ENCODE results near the gene ACAD11. TPM values are rescaled to one million over a fixed set of nuclear protein-coding genes. Genes with fewer than 3 reads are reported as not detected.

ACAD11 gene
- total RNA-seq, 1 donor from 2014 or later: 26.5 TPM

GRCh38 chr3:132536442-132537153 lies 123.0 kb downstream of the ACAD11 start:
- no peaks in the 10 kb centered on the region for H3K27me3 ChIP-seq
- no peak overlapping the region for H3K27ac ChIP-seq
- intact Hi-C loops (cut with DNase I): loop anchor here (5.0 kb wide), 1 partner anchor 106 kb away; no protein-coding TSS in a partner anchor
- H3K9me3 ChIP-seq: no peaks in the 10 kb centered on the region
- DNase-seq (ENCODE audit: extremely low spot score in 2 of 2): no peak
- peaks cover 0 to 34% of the 10 kb centered on the region in 2 donors for H3K36me3 ChIP-seq
- H3K4me1 ChIP-seq: no peaks in the 10 kb centered on the region
- no peak for TF ChIP-seq POLR2AphosphoS5 (IDR thresholded peaks at IDR 0.05; ENCODE audit: insufficient read depth in 1 of 2, low read depth in 1 of 2)
- TF ChIP-seq POLR2A (IDR thresholded peaks at IDR 0.05): no peak
- TF ChIP-seq, protein P1, sequence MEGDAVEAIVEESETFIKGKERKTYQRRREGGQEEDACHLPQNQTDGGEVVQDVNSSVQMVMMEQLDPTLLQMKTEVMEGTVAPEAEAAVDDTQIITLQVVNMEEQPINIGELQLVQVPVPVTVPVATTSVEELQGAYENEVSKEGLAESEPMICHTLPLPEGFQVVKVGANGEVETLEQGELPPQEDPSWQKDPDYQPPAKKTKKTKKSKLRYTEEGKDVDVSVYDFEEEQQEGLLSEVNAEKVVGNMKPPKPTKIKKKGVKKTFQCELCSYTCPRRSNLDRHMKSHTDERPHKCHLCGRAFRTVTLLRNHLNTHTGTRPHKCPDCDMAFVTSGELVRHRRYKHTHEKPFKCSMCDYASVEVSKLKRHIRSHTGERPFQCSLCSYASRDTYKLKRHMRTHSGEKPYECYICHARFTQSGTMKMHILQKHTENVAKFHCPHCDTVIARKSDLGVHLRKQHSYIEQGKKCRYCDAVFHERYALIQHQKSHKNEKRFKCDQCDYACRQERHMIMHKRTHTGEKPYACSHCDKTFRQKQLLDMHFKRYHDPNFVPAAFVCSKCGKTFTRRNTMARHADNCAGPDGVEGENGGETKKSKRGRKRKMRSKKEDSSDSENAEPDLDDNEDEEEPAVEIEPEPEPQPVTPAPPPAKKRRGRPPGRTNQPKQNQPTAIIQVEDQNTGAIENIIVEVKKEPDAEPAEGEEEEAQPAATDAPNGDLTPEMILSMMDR (IDR thresholded peaks at IDR 0.05): no peak
- H3K4me3 ChIP-seq: no peak overlapping the region

- Histone ChIP-seq H3K4me3 (no peak overlapping the region), H3K4me1 (no peaks in the 10 kb centered on the region), H3K36me3 (peaks cover 0 to 35% of the 10 kb centered on the region in 2 donors), H3K9me3 (no peaks in the 10 kb centered on the region), H3K27ac (peak overlapping the region; percentile 2), H3K27me3 (no peaks in the 10 kb centered on the region)
- intact Hi-C loops (cut with DNase I): loop anchor here (5.0 kb wide), 1 partner anchor 106 kb away; no protein-coding TSS in a partner anchor
- no peak for DNase-seq (ENCODE audit: extremely low spot score in 2 of 2)
- TF ChIP-seq, protein P1 (IDR thresholded peaks at IDR 0.05): peak; percentile 58 to 69 (median 58)
- no peak for TF ChIP-seq POLR2AphosphoS5 (IDR thresholded peaks at IDR 0.05; ENCODE audit: insufficient read depth in 1 of 2, low read depth in 1 of 2)
Observed at GRCh38 chr3:132535575-132536441, 123.8 kb downstream of the ACAD11 start.

GRCh38 chr3:132530624-132531023 lies 129.0 kb downstream of the ACAD11 start:
- Histone ChIP-seq H3K4me3 (no peak overlapping the region), H3K9me3 (no peaks in the 10 kb centered on the region), H3K27ac (no peak overlapping the region), H3K27me3 (no peaks in the 10 kb centered on the region), H3K36me3 (peaks cover 0 to 32% of the 10 kb centered on the region in 2 donors), H3K4me1 (no peaks in the 10 kb centered on the region)
- intact Hi-C loops (cut with DNase I): no loop called here
- DNase-seq (ENCODE audit: extremely low spot score in 2 of 2): no peak
- TF ChIP-seq, protein P1 (IDR thresholded peaks at IDR 0.05): no peak
- no peak for TF ChIP-seq POLR2A (IDR thresholded peaks at IDR 0.05)
- TF ChIP-seq POLR2AphosphoS5 (IDR thresholded peaks at IDR 0.05; ENCODE audit: insufficient read depth in 1 of 2, low read depth in 1 of 2): no peak

DNA sequence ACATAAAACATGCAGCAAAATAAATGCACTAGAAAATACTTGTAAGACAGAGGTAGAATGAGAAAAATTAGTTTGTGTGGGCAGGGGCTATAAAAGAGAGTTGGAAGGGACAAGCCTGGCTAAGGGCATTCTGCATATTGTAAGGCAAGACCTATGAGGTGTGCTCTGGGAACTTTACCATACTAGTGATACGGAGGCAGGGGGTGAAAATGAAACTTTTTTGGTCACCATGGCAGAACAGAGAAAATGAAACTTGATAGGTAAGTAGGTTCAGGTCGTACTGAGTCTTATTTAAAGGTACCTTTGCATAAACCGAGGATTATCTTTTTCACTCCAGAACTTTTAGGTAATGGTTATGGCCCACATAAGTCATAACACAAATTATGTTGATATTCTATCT lies 137.3 kb downstream of the ACAD11 start:
- H3K9me3 ChIP-seq: no peaks in the 10 kb centered on the region
- intact Hi-C loops (cut with DNase I): no loop called here
- TF ChIP-seq POLR2A (IDR thresholded peaks at IDR 0.05) (no peak), POLR2AphosphoS5 (IDR thresholded peaks at IDR 0.05; ENCODE audit: insufficient read depth in 1 of 2, low read depth in 1 of 2) (no peak)
- TF ChIP-seq, protein P1 (IDR thresholded peaks at IDR 0.05): no peak
- no peaks in the 10 kb centered on the region for H3K27me3 ChIP-seq
- H3K4me1 ChIP-seq: no peaks in the 10 kb centered on the region
- no peak overlapping the region for H3K4me3 ChIP-seq
- H3K27ac ChIP-seq: no peak overlapping the region
- peaks cover 0 to 61% of the 10 kb centered on the region in 2 donors for H3K36me3 ChIP-seq
- no peak for DNase-seq (ENCODE audit: extremely low spot score in 2 of 2)
